Spleen (tissue), 11 donors: Measurements from ENCODE around the gene MEGF6. TPM values are rescaled to one million over a fixed set of nuclear protein-coding genes. Genes with fewer than 3 reads are reported as not detected.

ENCODE experiments used
- DNase-seq: peaks from one replicate; pipeline ENCODE4 v3.0.0-alpha.2; 2020
- H3K27ac ChIP-seq, 8 donors: fragments of 200-600 bp; sonication (generic) in 7 of 8; 1 replicate in 4 of 8; 2 replicates in 4 of 8; pipeline versions ENCODE4 v1.5.0 to v1.8.0; 2016 to 2021; ENCODE audit warnings: inconsistent platforms in 4 of 8, mild to moderate bottlenecking in 4 of 8, moderate library complexity in 1 of 8
- H3K27me3 ChIP-seq, 7 donors: fragments of 200-600 bp; sonication (generic) in 6 of 7; replicated peaks in 1 of 7; 1 replicate in 4 of 7; 2 replicates in 3 of 7; pipeline versions ENCODE4 v1.5.0 to v1.8.0; 2016 to 2021; ENCODE audit warnings: inconsistent platforms in 3 of 7, mild to moderate bottlenecking in 1 of 7
- H3K36me3 ChIP-seq, 6 donors: fragments of 200-600 bp; sonication (generic) in 5 of 6; 1 replicate in 4 of 6; 2 replicates in 2 of 6; pipeline versions ENCODE4 v1.5.0 to v1.8.0; 2016 to 2021; ENCODE audit warnings: inconsistent platforms in 2 of 6
- H3K4me1 ChIP-seq, 6 donors: fragments of 200-600 bp; sonication (generic) in 5 of 6; 1 replicate in 3 of 6; 2 replicates in 3 of 6; pipeline versions ENCODE4 v1.5.0 to v1.8.0; 2016 to 2021; ENCODE audit warnings: inconsistent platforms in 3 of 6
- H3K4me3 ChIP-seq, 8 donors: fragments of 200-600 bp; sonication (generic) in 7 of 8; 1 replicate in 4 of 8; 2 replicates in 4 of 8; pipeline versions ENCODE4 v1.5.0 to v1.8.0; 2016 to 2021; ENCODE audit warnings: inconsistent platforms in 4 of 8, mild to moderate bottlenecking in 4 of 8, moderate library complexity in 2 of 8
- H3K9me3 ChIP-seq, 8 donors: fragments of 200-600 bp; sonication (generic) in 7 of 8; 1 replicate in 4 of 8; 2 replicates in 4 of 8; pipeline versions ENCODE4 v1.5.0 to v1.8.0; 2016 to 2021; ENCODE audit warnings: inconsistent platforms in 4 of 8
- POLR2A ChIP-seq, 3 donors: fragments of 450-650 bp; IDR thresholded peaks; one replicate each; pipeline ENCODE4 v1.5.1; 2017; ENCODE audit warnings: antibody characterized with exemption in 3 of 3, mild to moderate bottlenecking in 1 of 3
- POLR2AphosphoS5 ChIP-seq, 3 donors: sonication (generic); formaldehyde crosslinking; IDR thresholded peaks; one replicate each; pipeline ENCODE4 v1.5.1; 2017; ENCODE audit warnings: antibody characterized with exemption in 3 of 3
- WGBS, 5 donors: extraction: QIAGEN DNeasy Blood & Tissue Kit in 3 of 5; methylation state at CpG; one replicate each; pipeline versions ENCODE4 v1.1.5 to v1.1.7; 2013 to 2018; 5-methylcytosine and 5-hydroxymethylcytosine counted together
- intact Hi-C: fragments of 100-400 bp; cut with DNase I; formaldehyde crosslinking; loops from one replicate; pipeline ENCODE4 v1.15.0; 2023; ENCODE audit warnings: low total_unique reads
- polyA plus RNA-seq, 3 donors: library from polyadenylated mRNA; stranded (reverse); fragments of 200-250 nt; gene quantifications; one replicate each; pipeline ENCODE4 v1.2.1, GENCODE V29; 2013
- total RNA-seq, 7 donors: library from RNA; depleted of rRNA in 3 of 7; stranded (reverse); fragments of >200 nt in 3 of 7; fragmentation: NEBNext Ultra II Directional in 4 of 7; extraction: Animal tissue kit (Norgen Biotek cat#: 25700) in 4 of 7; gene quantifications; one replicate each; pipeline versions ENCODE4 v1.1.0 to v1.2.1, GENCODE V29; 2016 to 2021
- TF ChIP-seq, protein P1 (sequence below), 11 experiments: fragments of 200-600 bp in 7 of 11; fragments of 450-650 bp in 4 of 11; sonication (generic) in 4 of 11; IDR thresholded peaks in 8 of 11; conservative IDR thresholded peaks in 3 of 11; 1 replicate in 7 of 11; 2 replicates in 4 of 11; pipeline versions ENCODE4 v1.4.0 to v1.8.0; 2016 to 2021; ENCODE audit warnings: antibody characterized with exemption in 11 of 11, inconsistent platforms in 4 of 11, mild to moderate bottlenecking in 1 of 11
- donor health status: healthy with polysubstance abuse.
- donor health status: DM: no; HTN: no; CAD: no; lungs with moderate emphysema.
- donor health status: DM: no; HTN: no; CAD: no.
- donor health status: Bipolar disorder and iron deficiency.
- donor health status: healthy.
- donor health status: DM: no; HTN: no; CAD: no.
- donor health status: DM: yes; HTN: yes; CAD: no.

Gene MEGF6
- total and polyA plus RNA-seq, 10 donors = 8.7 to 39.5 (median 20.3) TPM

DNA sequence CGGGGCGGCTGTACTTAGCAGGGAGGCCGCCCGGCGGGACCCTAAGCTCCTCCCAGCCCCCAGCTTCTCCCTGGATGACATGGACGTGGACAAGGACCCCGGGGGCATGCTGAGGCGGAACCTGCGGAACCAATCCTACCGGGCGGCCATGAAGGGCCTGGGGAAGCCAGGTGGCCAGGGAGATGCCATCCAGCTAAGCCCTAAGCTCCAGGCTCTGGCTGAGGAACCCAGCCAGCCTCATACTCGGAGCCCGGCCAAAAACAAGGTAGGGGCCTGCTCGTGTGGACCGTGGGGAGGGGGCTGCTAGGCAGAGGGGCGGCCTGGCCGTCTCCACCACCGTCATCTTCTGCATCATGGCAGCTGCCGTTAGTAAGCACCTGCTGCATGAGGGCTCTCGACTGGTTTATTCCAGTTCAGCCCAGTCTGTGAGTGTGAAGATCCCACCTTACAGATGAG, 147.9 kb downstream of the MEGF6 start:
- no peak for TF ChIP-seq POLR2A (IDR thresholded peaks at IDR 0.05)
- TF ChIP-seq, protein P1, sequence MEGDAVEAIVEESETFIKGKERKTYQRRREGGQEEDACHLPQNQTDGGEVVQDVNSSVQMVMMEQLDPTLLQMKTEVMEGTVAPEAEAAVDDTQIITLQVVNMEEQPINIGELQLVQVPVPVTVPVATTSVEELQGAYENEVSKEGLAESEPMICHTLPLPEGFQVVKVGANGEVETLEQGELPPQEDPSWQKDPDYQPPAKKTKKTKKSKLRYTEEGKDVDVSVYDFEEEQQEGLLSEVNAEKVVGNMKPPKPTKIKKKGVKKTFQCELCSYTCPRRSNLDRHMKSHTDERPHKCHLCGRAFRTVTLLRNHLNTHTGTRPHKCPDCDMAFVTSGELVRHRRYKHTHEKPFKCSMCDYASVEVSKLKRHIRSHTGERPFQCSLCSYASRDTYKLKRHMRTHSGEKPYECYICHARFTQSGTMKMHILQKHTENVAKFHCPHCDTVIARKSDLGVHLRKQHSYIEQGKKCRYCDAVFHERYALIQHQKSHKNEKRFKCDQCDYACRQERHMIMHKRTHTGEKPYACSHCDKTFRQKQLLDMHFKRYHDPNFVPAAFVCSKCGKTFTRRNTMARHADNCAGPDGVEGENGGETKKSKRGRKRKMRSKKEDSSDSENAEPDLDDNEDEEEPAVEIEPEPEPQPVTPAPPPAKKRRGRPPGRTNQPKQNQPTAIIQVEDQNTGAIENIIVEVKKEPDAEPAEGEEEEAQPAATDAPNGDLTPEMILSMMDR (IDR thresholded peaks at IDR 0.05 in 8 of 11, conservative IDR thresholded peaks at IDR 0.05 in 3 of 11) = no peak
- TF ChIP-seq POLR2AphosphoS5 (IDR thresholded peaks at IDR 0.05) = no peak
- DNase-seq = peak; percentile 59
- Histone ChIP-seq H3K9me3 (no peaks in the 10 kb centered on the region), H3K4me3 (no peak overlapping the region), H3K36me3 (no peaks in the 10 kb centered on the region), H3K4me1 (peaks cover 0 to 14% (median 5%) of the 10 kb centered on the region in 6 donors), H3K27ac (no peak overlapping the region), H3K27me3 (peaks cover 0 to 21% (median 0%) of the 10 kb centered on the region in 7 donors)
- 84 to 91% (median 87%) methylated on average over 11 to 20 of the region's 20 CpGs for WGBS, 5 donors
- intact Hi-C loops = no loop called here

DNA sequence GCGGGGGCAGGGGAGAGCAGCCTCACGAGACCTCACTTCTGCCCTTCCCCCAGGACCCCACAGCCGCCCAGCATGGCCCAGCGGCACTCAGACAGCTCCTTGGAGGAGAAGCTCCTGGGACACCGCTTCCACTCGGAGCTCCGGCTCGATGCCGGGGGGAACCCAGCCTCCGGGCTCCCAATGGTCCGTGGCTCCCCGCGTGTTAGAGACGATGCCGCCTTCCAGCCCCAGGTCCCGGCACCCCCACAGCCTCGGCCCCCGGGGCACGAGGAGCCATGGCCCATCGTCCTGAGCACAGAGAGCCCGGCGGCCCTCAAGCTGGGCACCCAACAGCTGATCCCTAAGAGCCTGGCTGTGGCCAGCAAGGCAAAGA, 148.3 kb downstream of the MEGF6 start:
- 86 to 97% (median 92%) methylated on average over 9 to 22 of the region's 22 CpGs for WGBS, 5 donors
- Histone ChIP-seq H3K36me3 (no peaks in the 10 kb centered on the region), H3K4me1 (peaks cover 0 to 19% (median 7%) of the 10 kb centered on the region in 6 donors), H3K9me3 (no peaks in the 10 kb centered on the region), H3K27me3 (peaks cover 0 to 17% (median 0%) of the 10 kb centered on the region in 7 donors), H3K4me3 (no peak overlapping the region), H3K27ac (no peak overlapping the region)
- intact Hi-C loops = no loop called here
- TF ChIP-seq POLR2AphosphoS5 (IDR thresholded peaks at IDR 0.05) (no peak), POLR2A (IDR thresholded peaks at IDR 0.05) (no peak)
- TF ChIP-seq, protein P1 (IDR thresholded peaks at IDR 0.05 in 8 of 11, conservative IDR thresholded peaks at IDR 0.05 in 3 of 11) = no peak
- peak; percentile 47 for DNase-seq

DNA sequence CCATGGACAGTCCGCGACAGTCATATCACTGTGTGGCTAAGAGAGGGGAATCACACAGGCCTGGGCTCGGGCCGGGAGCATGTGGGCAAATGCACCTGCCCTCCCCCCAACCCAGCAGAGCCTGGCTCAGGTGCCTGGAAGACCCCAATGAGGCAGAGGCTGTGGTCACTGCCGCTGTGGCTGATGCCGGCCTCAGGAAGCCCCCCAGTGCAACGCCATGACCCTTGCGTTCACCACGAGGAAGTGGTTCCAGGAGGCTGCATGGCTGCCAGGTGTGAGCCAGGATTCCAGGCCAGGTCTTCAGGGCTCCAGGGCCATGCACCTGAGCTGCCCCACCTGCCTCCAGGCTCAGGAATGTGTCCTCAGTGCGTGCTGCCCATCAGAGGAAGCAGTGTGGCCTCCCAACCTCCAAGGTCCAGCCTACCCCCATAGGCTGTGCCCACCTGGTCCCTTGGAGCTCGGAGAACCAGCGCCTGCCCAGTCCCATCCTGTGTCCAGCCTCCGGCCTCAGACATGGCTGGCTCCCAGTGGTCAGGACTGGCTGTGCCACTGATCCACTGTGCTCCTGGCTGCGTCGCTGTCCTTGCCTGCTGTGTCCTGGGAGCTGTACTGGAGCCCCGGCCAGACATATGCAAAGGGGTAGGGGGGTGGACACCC, 148.8 kb downstream of the MEGF6 start:
- intact Hi-C loops = no loop called here
- 76 to 93% (median 86%) methylated on average over 8 to 16 of the region's 16 CpGs for WGBS, 5 donors

DNA sequence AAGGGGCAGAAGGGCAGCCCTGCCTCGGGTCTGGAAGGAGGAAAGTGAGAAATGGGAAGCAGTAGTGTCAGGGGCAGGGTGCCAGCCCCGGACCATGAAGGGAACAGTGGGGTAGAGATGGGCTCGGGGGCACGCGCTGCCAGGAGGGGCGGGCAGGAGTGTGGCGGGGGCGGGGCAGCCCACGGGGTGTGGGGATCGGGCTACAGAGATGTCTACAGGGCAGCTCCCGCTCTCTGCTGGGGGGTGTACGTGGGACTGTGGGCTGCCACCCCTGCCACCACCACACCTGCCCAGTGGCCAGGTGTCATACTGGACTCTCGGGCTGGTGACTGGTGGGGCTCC, 149.4 kb downstream of the MEGF6 start:
- 85 to 91% (median 89%) methylated on average over 5 to 13 of the region's 13 CpGs for WGBS, 5 donors
- no peaks in the 10 kb centered on the region for H3K36me3 ChIP-seq
- DNase-seq = no peak
- H3K4me1 ChIP-seq = peaks cover 0 to 30% (median 10%) of the 10 kb centered on the region in 6 donors
- TF ChIP-seq POLR2AphosphoS5 (IDR thresholded peaks at IDR 0.05) (no peak), POLR2A (IDR thresholded peaks at IDR 0.05) (no peak)
- TF ChIP-seq, protein P1 (IDR thresholded peaks at IDR 0.05 in 8 of 11, conservative IDR thresholded peaks at IDR 0.05 in 3 of 11) = no peak
- no peak overlapping the region for H3K4me3 ChIP-seq
- intact Hi-C loops = no loop called here
- H3K27me3 ChIP-seq = peaks cover 0 to 11% (median 0%) of the 10 kb centered on the region in 7 donors
- no peak overlapping the region for H3K27ac ChIP-seq
- no peaks in the 10 kb centered on the region for H3K9me3 ChIP-seq

More for the DNA sequence above, 148.8 kb downstream of the MEGF6 start:
- peak; percentile 49 for DNase-seq
- peaks cover 0 to 11% (median 0%) of the 10 kb centered on the region in 7 donors for H3K27me3 ChIP-seq
- peaks cover 0 to 24% (median 10%) of the 10 kb centered on the region in 6 donors for H3K4me1 ChIP-seq
- TF ChIP-seq POLR2AphosphoS5 (IDR thresholded peaks at IDR 0.05) = no peak
- TF ChIP-seq POLR2A (IDR thresholded peaks at IDR 0.05) = no peak
- TF ChIP-seq, protein P1 (IDR thresholded peaks at IDR 0.05 in 8 of 11, conservative IDR thresholded peaks at IDR 0.05 in 3 of 11) = no peak
- H3K9me3 ChIP-seq = no peaks in the 10 kb centered on the region
- H3K27ac ChIP-seq = no peak overlapping the region
- no peaks in the 10 kb centered on the region for H3K36me3 ChIP-seq
- H3K4me3 ChIP-seq = no peak overlapping the region
